NCI-H2107 treated with DMSO at 0.1 percent for 48 hours (cell line): ENCODE measurements around the gene VAMP8.
"Not testable (repeated sequence)": the region's sequence is repeated elsewhere in the genome, so short reads cannot be mapped to it uniquely, and the experiment has no call there.

Experiments used
- DNase-seq: peaks from one replicate; lab custom pipeline; 2025; ENCODE audit not compliant: unreplicated experiment; lab: John Stamatoyannopoulos, UW

Gene VAMP8

GRCh38 chr2:85547089-85547858 lies 30.1 kb upstream of the VAMP8 start:
- DNase-seq: no peak

- no peak for DNase-seq
Observed at GRCh38 chr2:85547859-85548607, 29.4 kb upstream of the VAMP8 start.

GRCh38 chr2:85548608-85548900 lies 28.8 kb upstream of the VAMP8 start:
- DNase-seq: no peak

- DNase-seq: no peak
Observed at GRCh38 chr2:85549095-85549494, 28.3 kb upstream of the VAMP8 start.

- no peak for DNase-seq
Observed at GRCh38 chr2:85549826-85550225, 27.6 kb upstream of the VAMP8 start.

GRCh38 chr2:85550486-85550885 lies 26.9 kb upstream of the VAMP8 start:
- DNase-seq: no peak

GRCh38 chr2:85551698-85552678 lies 25.4 kb upstream of the VAMP8 start:
- peak; percentile 78 for DNase-seq

GRCh38 chr2:85553184-85553583 lies 24.2 kb upstream of the VAMP8 start:
- DNase-seq: no peak

GRCh38 chr2:85554980-85555612 lies 22.3 kb upstream of the VAMP8 start:
- no peak for DNase-seq

- no peak for DNase-seq
Observed at GRCh38 chr2:85557130-85557529, 20.3 kb upstream of the VAMP8 start.

GRCh38 chr2:85558160-85558559 lies 19.2 kb upstream of the VAMP8 start:
- no peak for DNase-seq

GRCh38 chr2:85560403-85560726 lies 17.0 kb upstream of the VAMP8 start:
- DNase-seq: not testable (repeated sequence)

GRCh38 chr2:85560812-85561279 lies 16.5 kb upstream of the VAMP8 start:
- no peak for DNase-seq

- peak; percentile 88 for DNase-seq
Observed at GRCh38 chr2:85561280-85562212, 15.8 kb upstream of the VAMP8 start, which contains the start of gene GGCX. Gene GGCX (minus strand): TSS chr2:85561493. CDS start chr2:85561428, 65 bp downstream.

GRCh38 chr2:85564144-85564563 lies 13.2 kb upstream of the VAMP8 start:
- DNase-seq: no peak

- DNase-seq: no peak
Observed at GRCh38 chr2:85566265-85566664, 11.1 kb upstream of the VAMP8 start.

GRCh38 chr2:85575739-85576138 lies 1.6 kb upstream of the VAMP8 start:
- no peak for DNase-seq

- no peak for DNase-seq
Observed at GRCh38 chr2:85577063-85577385, 362 bp upstream of the VAMP8 start.

- DNase-seq: no peak
Observed at GRCh38 chr2:85578243-85579180, 1.1 kb downstream of the VAMP8 start.
